ENCODE results near the gene CYB5R4.
A peak's percentile ranks its signal among the peaks of the same experiment; 100 is the strongest.
"Not testable (repeated sequence)": the region's sequence is repeated elsewhere in the genome, so short reads cannot be mapped to it uniquely, and the experiment has no call there.

Gene CYB5R4

DNA sequence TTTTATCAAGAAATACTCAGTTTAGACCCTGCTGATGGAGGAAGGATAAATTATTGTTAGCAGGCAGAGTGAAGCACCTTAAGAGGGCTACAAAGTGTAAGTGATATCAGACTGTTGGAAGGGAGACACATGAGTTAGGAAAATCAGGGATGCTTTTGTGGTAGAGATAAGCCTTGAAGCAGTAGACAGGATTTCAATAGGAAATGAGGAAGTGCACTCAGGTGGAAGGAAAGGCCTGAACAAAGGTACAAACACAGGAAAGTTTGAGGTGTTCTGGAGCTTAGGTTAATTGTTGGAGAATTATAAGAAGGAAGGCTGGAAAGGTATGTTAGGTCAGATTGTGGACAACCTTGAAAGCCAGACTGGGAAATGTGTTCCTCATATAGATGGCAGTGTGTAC is 7.6 kb downstream of the CYB5R4 start:
- no peak for DNase-seq

DNA sequence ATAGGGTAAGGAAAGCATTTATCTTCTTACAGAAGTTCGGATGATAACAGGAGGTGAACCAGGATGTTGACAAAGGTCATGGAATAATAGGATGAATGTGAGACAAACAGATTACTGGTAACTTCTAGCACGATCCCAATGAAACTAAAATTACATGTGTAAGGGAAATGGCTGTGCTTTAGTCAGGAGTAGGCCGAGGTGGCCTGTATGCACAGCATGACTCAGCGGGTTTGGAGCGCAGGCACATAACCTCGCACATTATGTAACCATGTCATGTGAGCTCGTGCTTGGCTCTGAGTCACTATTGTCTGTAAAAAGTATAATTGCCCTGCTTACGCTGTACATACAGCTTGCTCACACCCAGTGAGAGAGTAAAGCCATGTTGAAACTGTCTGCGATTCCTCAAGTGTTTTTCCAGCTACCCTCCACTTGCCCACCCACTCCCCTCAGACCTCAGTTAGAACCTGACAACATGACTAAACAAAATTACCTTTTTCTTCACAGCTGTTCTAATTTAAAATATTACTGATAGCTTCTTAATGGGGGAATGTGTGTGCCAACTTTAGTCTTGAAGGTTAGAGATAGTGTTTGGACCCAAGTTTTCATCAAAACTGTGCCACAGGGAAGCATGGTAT is 8.2 kb downstream of the CYB5R4 start:
- peak; percentile 91 to 95 for DNase-seq

DNA sequence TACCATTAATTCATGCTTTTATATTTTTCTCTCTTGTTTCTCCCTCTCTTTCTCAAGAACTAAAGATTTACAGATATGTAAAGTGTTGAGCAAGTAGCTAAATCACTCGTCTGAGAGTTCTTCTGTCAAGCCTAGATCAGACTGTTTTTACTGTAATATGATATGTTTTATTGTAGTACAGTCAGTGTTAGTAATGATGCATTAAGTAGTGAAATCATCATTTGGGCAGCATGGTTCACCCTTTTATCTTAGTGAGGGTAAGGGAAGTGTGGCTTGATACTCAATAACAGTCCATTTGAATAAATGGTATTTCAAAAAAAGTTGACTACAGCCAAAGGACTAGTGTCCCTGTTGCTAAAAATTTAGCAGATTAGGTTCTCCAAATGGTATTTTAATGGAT is 9.2 kb downstream of the CYB5R4 start:
- no peak for DNase-seq

- DNase-seq: no peak
These were observed 11.2 kb downstream of the CYB5R4 start for GRCh38 chr6:83870649-83871048.

- no peak for DNase-seq
These were observed 13.1 kb downstream of the CYB5R4 start for GRCh38 chr6:83872386-83873118.

DNA sequence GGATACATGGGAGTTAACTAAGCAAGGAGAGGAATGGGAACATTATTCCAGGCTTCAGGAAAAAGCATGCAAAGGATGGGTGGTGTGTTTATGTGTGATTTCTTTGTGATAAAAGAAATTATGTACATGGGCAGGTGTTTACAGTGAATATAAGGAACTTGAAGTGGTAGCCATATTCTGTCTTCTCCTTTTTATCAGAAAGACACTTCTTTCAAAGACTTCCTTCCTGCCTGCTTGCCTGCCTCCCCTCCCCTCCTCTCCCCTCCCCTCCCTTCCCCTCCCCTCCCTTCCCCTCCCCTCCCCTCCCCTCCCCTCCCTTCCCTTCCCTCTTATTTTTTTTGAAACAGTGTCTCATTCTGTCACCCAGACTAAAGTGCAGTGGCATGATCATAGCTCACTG is 14.4 kb downstream of the CYB5R4 start:
- DNase-seq: no peak

GRCh38 chr6:83875843-83876242 is 16.4 kb downstream of the CYB5R4 start:
- DNase-seq: peak; percentile 11 to 20

- DNase-seq: no peak
These were observed 19.6 kb downstream of the CYB5R4 start for GRCh38 chr6:83878902-83879644.

- no peak for DNase-seq
These were observed 20.3 kb downstream of the CYB5R4 start for GRCh38 chr6:83879746-83880145.

DNA sequence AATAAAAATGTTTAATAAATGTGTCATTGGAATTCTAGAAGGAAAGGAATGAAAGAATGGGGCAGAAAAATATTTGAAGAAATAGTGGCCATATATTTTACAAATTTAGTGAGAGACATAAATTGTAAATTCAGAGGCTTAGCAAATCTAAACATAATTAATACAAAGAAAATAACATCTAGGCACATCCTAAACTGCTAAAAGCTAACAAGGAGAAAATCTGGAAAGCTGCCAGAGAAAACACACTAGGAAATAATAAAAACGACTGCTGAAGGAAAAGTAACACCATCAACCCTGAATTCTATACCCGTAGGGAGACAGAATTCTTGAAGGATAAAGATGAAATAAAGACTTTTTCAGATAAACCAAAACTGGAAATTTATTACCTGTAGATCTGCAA is 23.8 kb downstream of the CYB5R4 start:
- no peak for DNase-seq

DNA sequence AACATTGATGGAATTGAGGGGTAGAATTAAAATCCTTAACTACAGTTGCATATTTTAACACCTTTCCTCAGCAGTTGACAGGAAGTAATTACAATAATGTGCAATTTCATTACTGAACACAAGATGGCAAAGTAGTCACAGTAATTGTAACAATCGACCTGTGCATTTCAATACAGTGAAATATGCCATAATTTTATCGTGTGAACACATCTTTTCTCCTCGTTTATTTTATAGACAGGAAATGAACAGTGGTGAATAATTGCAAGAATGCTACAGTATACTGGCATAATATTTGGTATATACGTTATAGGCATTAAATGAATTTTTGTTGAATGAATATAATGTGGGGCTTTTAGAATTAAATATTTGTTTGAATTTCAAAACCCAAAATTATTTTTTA is 25.0 kb downstream of the CYB5R4 start:
- peak; percentile 32 to 63 for DNase-seq

- DNase-seq: peak in 1 of 2 donors; percentile 27
These were observed 26.5 kb downstream of the CYB5R4 start for GRCh38 chr6:83885984-83886383.

DNA sequence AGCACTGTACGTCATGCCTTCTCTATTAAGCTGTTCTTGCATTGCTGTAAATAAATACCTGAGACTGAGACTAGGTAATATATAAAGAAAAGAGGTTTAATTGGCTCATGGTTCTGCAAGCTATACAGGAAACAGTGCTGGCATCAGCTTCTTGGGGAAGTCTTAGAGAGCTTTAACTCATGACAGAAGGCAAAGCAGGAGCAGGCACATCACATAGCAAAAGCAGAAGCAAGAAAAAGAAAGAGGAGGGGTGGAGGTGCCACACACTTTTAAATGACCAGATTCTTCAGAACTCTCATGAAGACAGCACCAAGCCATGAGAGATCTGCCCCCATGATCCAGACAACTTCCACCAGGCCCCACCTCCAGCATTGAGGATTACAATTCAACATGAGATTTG is 30.1 kb downstream of the CYB5R4 start:
- DNase-seq: peak in 1 of 2 donors; percentile 11

- DNase-seq: no peak
These were observed 31.0 kb downstream of the CYB5R4 start for GRCh38 chr6:83890520-83890919.

DNA sequence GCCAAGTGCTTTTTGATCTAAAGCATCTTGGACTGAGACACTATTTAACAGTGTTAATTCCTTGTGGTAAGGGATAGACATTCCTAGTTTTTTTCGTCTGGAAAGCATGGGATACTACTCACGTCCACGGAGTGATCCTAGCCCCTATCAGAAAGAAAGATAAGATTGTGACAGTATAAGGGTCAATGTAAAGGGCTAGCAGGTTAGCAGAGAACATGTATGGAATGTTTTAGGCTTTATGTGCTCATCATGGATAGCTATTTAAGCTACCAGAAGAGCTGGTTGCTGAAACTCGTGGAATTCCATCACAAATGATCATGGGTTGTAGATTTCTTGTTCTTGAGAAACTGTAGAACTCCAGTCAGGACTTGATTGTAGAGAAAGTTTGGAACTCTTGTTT is 32.1 kb downstream of the CYB5R4 start:
- no peak for DNase-seq

GRCh38 chr6:83893024-83893423 is 33.5 kb downstream of the CYB5R4 start:
- no peak for DNase-seq

DNA sequence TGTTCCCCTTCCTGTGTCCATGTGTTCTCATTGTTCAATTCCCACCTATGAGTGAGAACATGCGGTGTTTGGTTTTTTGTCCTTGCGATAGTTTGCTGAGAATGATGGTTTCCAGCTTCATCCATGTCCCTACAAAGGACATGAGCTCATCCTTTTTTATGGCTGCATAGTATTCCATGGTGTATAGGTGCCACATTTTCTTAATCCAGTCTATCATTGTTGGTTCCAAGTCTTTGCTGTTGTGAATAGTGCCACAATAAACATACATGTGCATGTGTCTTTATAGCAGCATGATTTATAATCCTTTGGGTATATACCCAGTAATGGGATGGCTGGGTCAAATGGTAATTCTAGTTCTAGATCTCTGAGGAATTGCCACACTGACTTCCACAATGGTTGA is 37.6 kb downstream of the CYB5R4 start:
- DNase-seq: not testable (repeated sequence)

DNA sequence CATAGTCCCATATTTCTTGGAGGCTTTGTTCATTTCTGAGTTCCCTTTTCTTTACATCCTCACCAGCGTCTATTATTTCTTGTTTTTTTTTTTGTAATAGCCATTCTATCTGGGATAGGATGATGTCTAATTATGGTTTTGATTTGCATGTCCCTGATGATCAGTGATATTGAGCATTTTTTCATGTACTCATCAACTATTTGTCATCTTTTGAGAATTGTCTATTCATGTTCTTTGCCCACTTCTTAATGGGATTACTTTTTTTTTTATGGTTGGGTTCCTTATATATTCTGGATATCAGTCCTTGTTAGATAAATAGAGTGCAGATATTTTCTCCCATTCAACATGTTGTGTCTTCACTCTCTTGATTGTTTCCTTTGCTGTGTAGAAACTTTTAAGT is 42.1 kb downstream of the CYB5R4 start:
- no peak for DNase-seq

DNA sequence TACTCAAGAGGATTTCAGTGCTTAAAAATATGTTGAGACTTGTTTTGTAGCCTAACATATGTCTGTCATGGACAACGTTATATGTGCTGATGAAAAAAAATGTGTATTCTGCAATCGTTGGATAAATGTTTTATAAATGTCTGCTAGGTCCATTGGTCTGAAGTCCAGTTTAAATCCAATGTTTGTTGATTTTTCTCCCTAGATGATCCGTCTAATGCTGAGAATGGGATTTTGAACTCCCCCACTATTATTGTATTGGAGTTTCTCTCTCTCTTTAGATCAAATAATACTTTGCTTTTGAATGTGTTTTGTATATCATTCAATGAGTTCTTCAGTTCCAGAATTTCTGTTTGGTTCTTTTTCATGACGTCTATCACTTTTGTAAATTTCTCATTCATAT is 44.9 kb downstream of the CYB5R4 start:
- no peak for DNase-seq

DNA sequence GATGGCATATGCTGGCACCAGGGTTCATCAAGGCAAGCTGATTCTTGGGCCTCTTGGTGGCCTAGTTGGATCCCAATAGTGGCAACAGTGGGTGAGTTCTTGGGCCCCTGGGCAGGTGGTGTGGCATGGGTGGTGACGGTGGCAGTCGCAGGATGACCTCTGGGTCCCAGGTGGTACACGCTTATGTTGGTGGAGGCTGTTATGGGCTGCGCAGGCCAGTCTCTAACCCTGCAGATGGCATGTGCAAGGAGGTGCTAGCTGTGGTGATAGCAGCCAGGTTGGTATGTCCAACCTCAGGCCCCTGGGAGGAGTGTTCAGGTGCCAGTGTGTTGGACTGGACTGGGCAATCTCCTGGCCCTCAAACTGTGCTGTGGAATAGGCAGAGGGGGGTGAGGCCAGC is 46.2 kb downstream of the CYB5R4 start:
- no peak for DNase-seq

- not testable (repeated sequence) for DNase-seq
These were observed 48.3 kb downstream of the CYB5R4 start for GRCh38 chr6:83907623-83908390.

DNA sequence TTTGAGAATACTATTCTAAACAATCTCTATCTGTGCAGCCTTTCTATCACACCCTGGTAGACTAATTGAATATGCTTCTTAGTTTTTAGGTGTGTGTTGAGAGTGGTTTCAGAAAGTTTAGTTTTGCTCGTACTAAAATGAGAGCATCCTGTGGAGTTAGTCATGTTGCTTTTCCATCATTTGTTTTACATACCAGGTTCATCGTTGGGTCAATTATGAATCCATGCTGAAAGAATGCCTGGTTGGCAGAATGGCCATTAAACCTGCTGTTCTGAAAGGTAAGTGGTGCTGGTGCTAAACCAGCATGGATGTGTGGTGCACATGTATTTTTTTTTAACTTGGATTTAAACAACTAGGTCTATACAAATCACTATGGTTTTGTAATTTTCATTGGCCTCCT is 49.3 kb downstream of the CYB5R4 start:
- no peak for DNase-seq

GRCh38 chr6:83911278-83911677 is 51.8 kb downstream of the CYB5R4 start:
- DNase-seq: no peak

Data from inflammatory macrophage treated with lipopolysaccharide for 1 hour (primary cell).